ENCODE results near the gene GADD45G. TPM values are rescaled to one million over a fixed set of nuclear protein-coding genes. Genes with fewer than 3 reads are reported as not detected.

GADD45G gene
- total and polyA plus RNA-seq, 2 of the 8 experiments (the other 6 are each of a cell fraction or from before 2014, with no cell fraction given) = 7.0 to 11.4 TPM

DNA sequence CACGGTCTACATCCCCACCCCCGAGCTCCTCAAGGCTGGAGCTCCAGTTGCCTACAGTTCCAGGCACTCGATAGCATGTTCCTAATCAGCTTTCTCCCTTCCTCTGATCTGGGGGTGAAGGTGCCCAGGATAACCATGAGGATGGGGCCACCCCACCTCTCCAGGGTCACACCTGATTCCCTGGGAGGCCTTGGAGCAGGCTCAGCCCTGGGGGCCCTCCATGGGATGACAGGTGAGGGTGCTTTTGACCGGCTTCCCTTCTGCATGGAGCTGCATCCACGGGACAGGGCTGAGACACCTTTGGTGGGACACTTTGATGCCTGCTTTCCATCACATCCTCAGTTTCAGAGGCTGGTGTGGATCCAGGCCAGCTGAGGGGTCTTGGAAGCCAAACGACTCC, 28.6 kb downstream of the GADD45G start (continued):
- TF ChIP-seq FOSL1 (IDR thresholded peaks at IDR 0.05; ENCODE audit: insufficient read depth, low read depth, low read length) = no peak
- no peak for TF ChIP-seq TCF12 (IDR thresholded peaks at IDR 0.05; ENCODE audit: low read depth, low read length)
- TF ChIP-seq ZNF274 (IDR thresholded peaks at IDR 0.05; ENCODE audit: borderline replicate concordance, extremely low read depth, low read length) = no peak
- TF ChIP-seq JUND (IDR thresholded peaks at IDR 0.05; ENCODE audit: low read length) = no peak
